Neural cell (in vitro differentiated cells): Measurements from ENCODE around the gene PC. TPM values are rescaled to one million over a fixed set of nuclear protein-coding genes. Genes with fewer than 3 reads are reported as not detected.

Experiments
- H2AFZ ChIP-seq: fragments of 200-600, 300-800 bp; sonication (generic), shearing (Covaris generic); 2 replicates; pipeline ENCODE4 v1.6.0; 2014; ENCODE audit warnings: low read depth, mild to moderate bottlenecking, antibody characterized with exemption, low read length, moderate library complexity
- H3F3A ChIP-seq: fragments of 200-600 bp; shearing (Covaris generic); 2 replicates; pipeline ENCODE4 v1.6.1; 2016; ENCODE audit warnings: mild to moderate bottlenecking, moderate library complexity, mixed read lengths, antibody characterized with exemption, low read length; ENCODE audit not compliant: insufficient read depth, poor library complexity, severe bottlenecking
- H3K27ac ChIP-seq: fragments of 200-600, 300-800 bp; sonication (generic), shearing (Covaris generic); 2 replicates; pipeline ENCODE4 v1.5.1; 2014; ENCODE audit warnings: mild to moderate bottlenecking, low read length, moderate library complexity
- H3K27me3 ChIP-seq: fragments of 300-800, 200-600 bp; sonication (generic), shearing (Covaris generic); 2 replicates; pipeline ENCODE4 v1.6.0; 2014; ENCODE audit warnings: mild to moderate bottlenecking, low read depth, low read length, moderate library complexity; ENCODE audit not compliant: insufficient read depth
- H3K36me3 ChIP-seq: fragments of 300-800, 200-600 bp; sonication (generic), shearing (Covaris generic); 2 replicates; pipeline ENCODE4 v1.5.1; 2014; ENCODE audit warnings: mild to moderate bottlenecking, antibody characterized with exemption, low read length, moderate library complexity; ENCODE audit not compliant: insufficient read depth
- H3K4me2 ChIP-seq: fragments of 300-800, 200-600 bp; sonication (generic), shearing (Covaris generic); 2 replicates; pipeline ENCODE4 v1.6.0; 2014; ENCODE audit warnings: mild to moderate bottlenecking, low read length
- H3K4me3 ChIP-seq: fragments of 300-800, 200-600 bp; sonication (generic), shearing (Covaris generic); 2 replicates; pipeline ENCODE4 v1.5.1; 2014; ENCODE audit warnings: mild to moderate bottlenecking, low read length, moderate library complexity
- H3K79me2 ChIP-seq: fragments of 200-600 bp; shearing (Covaris generic); replicated peaks from 2 replicates; pipeline ENCODE4 v1.6.0; 2014; ENCODE audit warnings: mild to moderate bottlenecking, low read length, moderate library complexity; ENCODE audit not compliant: insufficient read depth
- H3K9ac ChIP-seq: fragments of 300-800, 200-600 bp; sonication (generic), shearing (Covaris generic); 2 replicates; pipeline ENCODE4 v1.6.1; 2016; ENCODE audit warnings: mild to moderate bottlenecking, low read length, mixed read lengths
- H3K9me2 ChIP-seq: fragments of 200-600 bp; shearing (Covaris generic); 2 replicates; pipeline ENCODE4 v1.6.1; 2016; ENCODE audit warnings: mild to moderate bottlenecking, low read length, mixed read lengths; ENCODE audit not compliant: insufficient read depth
- H3K9me3 ChIP-seq: fragments of 200-600, 300-800 bp; sonication (generic), shearing (Covaris generic); 2 replicates; pipeline ENCODE4 v1.6.1; 2016; ENCODE audit warnings: mild to moderate bottlenecking, mixed run types, low read length, moderate library complexity, mixed read lengths
- H4K20me1 ChIP-seq: fragments of 200-600 bp; shearing (Covaris generic); 2 replicates; pipeline ENCODE4 v1.6.1; 2016; ENCODE audit warnings: mild to moderate bottlenecking, mixed run types; ENCODE audit not compliant: insufficient read depth
- CTCF ChIP-seq: fragments of 450-650 bp; IDR thresholded peaks from 2 replicates; pipeline ENCODE4 v1.5.1; 2014; ENCODE audit warnings: antibody characterized with exemption, mild to moderate bottlenecking, moderate library complexity; ENCODE audit not compliant: poor library complexity, severe bottlenecking
- EP300 ChIP-seq: fragments of 450-650 bp; conservative IDR thresholded peaks from 2 replicates; pipeline ENCODE4 v1.6.1; 2014; ENCODE audit warnings: antibody characterized with exemption, mild to moderate bottlenecking, moderate library complexity; ENCODE audit not compliant: poor library complexity, severe bottlenecking
- EZH2 ChIP-seq: fragments of 200-600, 300-800 bp; shearing (Covaris generic), sonication (generic); IDR thresholded peaks from 2 replicates; pipeline ENCODE4 v1.6.1; 2014; ENCODE audit warnings: antibody characterized with exemption, low read length, borderline replicate concordance, mild to moderate bottlenecking; ENCODE audit not compliant: insufficient read depth, poor library complexity, severe bottlenecking
- MXI1 ChIP-seq: fragments of 450-650 bp; conservative IDR thresholded peaks from 2 replicates; pipeline ENCODE4 v1.6.1; 2014; ENCODE audit warnings: antibody characterized with exemption, mild to moderate bottlenecking; ENCODE audit not compliant: poor library complexity, severe bottlenecking
- POLR2AphosphoS5 ChIP-seq: IDR thresholded peaks from 2 replicates; pipeline ENCODE4 v1.6.1; 2012
- RAD21 ChIP-seq: fragments of 450-650 bp; conservative IDR thresholded peaks from 2 replicates; pipeline ENCODE4 v1.6.1; 2014; ENCODE audit warnings: antibody characterized with exemption, mild to moderate bottlenecking, moderate library complexity
- REST ChIP-seq: IDR thresholded peaks from 2 replicates; pipeline ENCODE4 v1.6.1; 2012; ENCODE audit warnings: borderline replicate concordance
- SMC3 ChIP-seq: fragments of 450-650 bp; conservative IDR thresholded peaks from 2 replicates; pipeline ENCODE4 v1.6.1; 2014; ENCODE audit warnings: antibody characterized with exemption, mild to moderate bottlenecking, moderate library complexity; ENCODE audit not compliant: poor library complexity
- TAF1 ChIP-seq: IDR thresholded peaks from 2 replicates; pipeline ENCODE4 v1.6.1; 2012; ENCODE audit warnings: low read depth
- polyA plus RNA-seq: library from polyadenylated mRNA; depleted of rRNA; stranded (reverse); fragments of >200 nt; gene quantifications from 2 replicates; pipeline ENCODE4 v1.2.3, GENCODE V29; 2014

The PC gene
- polyA plus RNA-seq, 1 donor from 2014 or later: 8.9 TPM

GRCh38 chr11:66964495-66964894 is 6.3 kb upstream of the PC start:
- no peak overlapping the region for H2AFZ ChIP-seq
- H3K79me2 ChIP-seq: no peaks in the 10 kb centered on the region
- H3K36me3 ChIP-seq: no peaks in the 10 kb centered on the region
- H3K27me3 ChIP-seq: no peaks in the 10 kb centered on the region
- H3K4me2 ChIP-seq: no peak overlapping the region
- no peaks in the 10 kb centered on the region for H3F3A ChIP-seq
- H3K27ac ChIP-seq: no peak overlapping the region
- H3K4me3 ChIP-seq: no peak overlapping the region
- H3K9me2 ChIP-seq: no peaks in the 10 kb centered on the region
- TF ChIP-seq POLR2AphosphoS5 (no peak), SMC3 (no peak), MXI1 (no peak), RAD21 (no peak), TAF1 (no peak), REST (no peak), EP300 (no peak), CTCF (no peak), EZH2 (no peak)
- H3K9ac ChIP-seq: no peak overlapping the region
- no peaks in the 10 kb centered on the region for H4K20me1 ChIP-seq
- no peaks in the 10 kb centered on the region for H3K9me3 ChIP-seq

GRCh38 chr11:66962801-66963200 is 4.6 kb upstream of the PC start:
- no peak overlapping the region for H3K4me2 ChIP-seq
- H3K9me3 ChIP-seq: no peaks in the 10 kb centered on the region
- no peaks in the 10 kb centered on the region for H3K79me2 ChIP-seq
- H4K20me1 ChIP-seq: no peaks in the 10 kb centered on the region
- no peaks in the 10 kb centered on the region for H3K27me3 ChIP-seq
- H3K36me3 ChIP-seq: no peaks in the 10 kb centered on the region
- no peak overlapping the region for H3K27ac ChIP-seq
- H3K4me3 ChIP-seq: no peak overlapping the region
- no peak overlapping the region for H2AFZ ChIP-seq
- H3K9me2 ChIP-seq: no peaks in the 10 kb centered on the region
- H3K9ac ChIP-seq: no peak overlapping the region
- no peaks in the 10 kb centered on the region for H3F3A ChIP-seq
- no peak for TF ChIP-seq RAD21
- TF ChIP-seq EZH2: no peak
- no peak for TF ChIP-seq POLR2AphosphoS5
- TF ChIP-seq TAF1: no peak
- no peak for TF ChIP-seq EP300
- TF ChIP-seq SMC3: no peak
- no peak for TF ChIP-seq REST
- no peak for TF ChIP-seq CTCF
- TF ChIP-seq MXI1: no peak
